Dermis blood vessel endothelial cell (primary cell): Measurements from ENCODE around the gene ZFP92. TPM values are rescaled to one million over a fixed set of nuclear protein-coding genes. Genes with fewer than 3 reads are reported as not detected.
"Not testable (repeated sequence)": the region's sequence is repeated elsewhere in the genome, so short reads cannot be mapped to it uniquely, and the experiment has no call there.

ENCODE experiments used
- DNase-seq: peaks from one replicate; pipeline ENCODE4 v3.0.0; 2010
- total RNA-seq: library from RNA; depleted of rRNA; stranded (reverse); fragments of >200 nt; gene quantifications from 2 replicates; pipeline ENCODE4 v1.2.3, GENCODE V29; 2014

ZFP92 gene, protein sequence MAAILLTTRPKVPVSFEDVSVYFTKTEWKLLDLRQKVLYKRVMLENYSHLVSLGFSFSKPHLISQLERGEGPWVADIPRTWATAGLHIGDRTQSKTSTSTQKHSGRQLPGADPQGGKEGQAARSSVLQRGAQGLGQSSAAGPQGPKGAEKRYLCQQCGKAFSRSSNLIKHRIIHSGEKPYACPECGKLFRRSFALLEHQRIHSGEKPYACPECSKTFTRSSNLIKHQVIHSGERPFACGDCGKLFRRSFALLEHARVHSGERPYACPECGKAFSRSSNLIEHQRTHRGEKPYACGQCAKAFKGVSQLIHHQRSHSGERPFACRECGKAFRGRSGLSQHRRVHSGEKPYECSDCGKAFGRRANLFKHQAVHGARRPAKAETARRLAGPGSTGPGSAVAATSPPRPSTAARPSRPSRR
- total RNA-seq: 0.51 and 0.70 TPM in 2 replicates

DNA sequence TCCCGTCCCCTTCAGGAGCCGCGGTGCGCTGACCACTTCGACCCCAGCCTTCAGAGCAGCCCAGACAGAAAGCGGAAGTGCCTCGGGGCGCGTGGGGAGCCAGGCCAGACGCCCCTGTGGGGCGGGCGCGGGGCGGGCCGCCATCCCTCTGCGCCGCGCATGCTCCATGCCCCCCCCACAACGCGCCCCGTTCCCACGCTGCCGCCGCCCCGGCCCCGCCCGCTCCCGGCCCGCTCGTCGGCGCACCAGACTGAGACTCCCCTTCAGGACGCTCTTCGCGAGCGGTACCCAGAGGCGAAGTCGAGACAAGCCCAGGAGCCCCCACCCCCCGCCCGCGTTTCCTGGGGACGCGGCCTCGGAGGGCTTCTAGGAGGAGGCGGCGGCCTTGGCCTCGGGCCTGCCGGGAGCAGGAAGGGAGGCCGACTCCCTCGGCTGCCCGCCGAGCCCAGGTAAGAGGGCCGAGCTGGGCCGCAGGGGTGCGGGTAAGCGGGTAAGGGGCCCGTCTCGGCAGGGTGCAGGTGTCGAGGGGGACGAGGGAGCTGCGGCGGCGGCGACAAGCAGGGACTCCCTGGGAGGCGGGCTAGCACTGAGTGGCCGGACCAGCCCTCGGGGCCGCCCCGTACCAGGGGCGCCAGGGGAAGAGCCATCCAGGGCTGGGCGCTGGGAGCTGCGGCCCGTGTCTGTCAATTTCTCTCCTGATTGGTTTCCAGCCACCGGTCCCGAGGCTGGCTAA is at the start of gene ZFP92:
Gene ZFP92, plus strand, starts transcription at position 218 of the 733 bp plus-strand sequence. CDS start 6,851 bp downstream, outside the sequence.
- DNase-seq: peak; percentile 15

DNA sequence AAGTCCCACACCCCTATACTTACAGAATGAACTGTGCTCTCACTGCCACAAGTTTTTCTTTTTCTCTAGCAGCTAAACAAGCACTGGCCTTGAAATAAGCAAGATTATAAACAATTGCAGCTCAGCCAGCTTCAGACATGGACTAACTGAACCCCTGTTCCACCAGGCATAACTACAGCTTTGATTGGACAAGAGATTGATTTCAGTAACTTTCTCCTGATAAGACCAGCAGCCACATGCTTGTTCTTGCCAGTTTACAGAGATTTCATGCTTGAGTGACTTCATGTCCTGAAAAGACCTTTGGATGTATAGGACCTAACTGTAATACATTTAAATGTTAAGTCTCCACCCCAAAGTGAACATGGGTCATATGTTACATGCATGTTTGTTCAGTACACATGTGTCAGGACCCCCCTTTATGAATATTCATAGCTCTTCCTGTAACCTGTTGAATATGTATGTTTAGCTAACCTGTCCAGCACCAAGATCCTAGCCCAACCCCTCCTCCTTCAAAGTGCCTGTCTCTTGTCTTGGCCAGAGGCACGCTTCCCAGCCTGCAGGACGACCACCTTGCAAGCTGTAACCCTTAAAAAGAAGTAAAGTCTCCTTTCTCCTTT is 49.4 kb upstream of the ZFP92 start:
- DNase-seq: no peak

DNA sequence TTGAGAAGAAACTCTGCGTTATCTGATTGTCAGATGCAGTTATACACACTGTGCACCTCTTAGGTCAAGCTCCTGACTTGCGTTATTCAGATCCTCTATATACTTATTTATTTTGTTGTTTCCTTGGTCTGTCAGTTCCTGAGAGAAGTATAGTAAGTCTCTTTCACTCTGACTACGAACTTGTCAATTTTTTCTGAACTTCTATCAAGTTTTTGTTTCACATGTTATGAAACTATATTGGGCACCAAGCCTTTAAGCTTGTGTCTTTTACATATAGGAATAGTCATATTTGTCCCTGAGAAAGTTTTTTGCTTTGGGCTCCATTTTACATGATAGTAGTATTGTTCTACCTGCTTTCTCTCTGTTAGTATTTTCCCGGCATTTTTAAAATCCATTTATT is 45.6 kb upstream of the ZFP92 start:
- no peak for DNase-seq

DNA sequence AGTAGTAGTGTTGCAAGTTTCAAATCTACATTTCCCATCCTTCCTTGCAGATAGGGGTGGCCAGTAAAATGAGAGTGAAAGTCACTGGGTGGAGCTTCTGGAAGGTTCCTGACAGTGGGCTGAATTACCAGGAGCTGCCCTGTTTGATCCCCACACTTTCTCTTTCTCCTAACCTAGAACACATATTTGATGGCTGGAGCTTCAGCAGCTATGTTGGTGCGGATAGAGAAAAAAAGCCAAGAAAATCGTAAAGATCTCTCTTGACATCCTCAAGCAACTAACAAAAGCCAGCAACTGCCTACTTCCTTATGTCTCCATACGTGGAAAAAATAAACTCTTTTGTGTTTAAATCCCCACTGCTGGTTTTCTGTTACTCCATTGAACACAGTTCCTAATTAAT is 45.2 kb upstream of the ZFP92 start:
- no peak for DNase-seq

DNA sequence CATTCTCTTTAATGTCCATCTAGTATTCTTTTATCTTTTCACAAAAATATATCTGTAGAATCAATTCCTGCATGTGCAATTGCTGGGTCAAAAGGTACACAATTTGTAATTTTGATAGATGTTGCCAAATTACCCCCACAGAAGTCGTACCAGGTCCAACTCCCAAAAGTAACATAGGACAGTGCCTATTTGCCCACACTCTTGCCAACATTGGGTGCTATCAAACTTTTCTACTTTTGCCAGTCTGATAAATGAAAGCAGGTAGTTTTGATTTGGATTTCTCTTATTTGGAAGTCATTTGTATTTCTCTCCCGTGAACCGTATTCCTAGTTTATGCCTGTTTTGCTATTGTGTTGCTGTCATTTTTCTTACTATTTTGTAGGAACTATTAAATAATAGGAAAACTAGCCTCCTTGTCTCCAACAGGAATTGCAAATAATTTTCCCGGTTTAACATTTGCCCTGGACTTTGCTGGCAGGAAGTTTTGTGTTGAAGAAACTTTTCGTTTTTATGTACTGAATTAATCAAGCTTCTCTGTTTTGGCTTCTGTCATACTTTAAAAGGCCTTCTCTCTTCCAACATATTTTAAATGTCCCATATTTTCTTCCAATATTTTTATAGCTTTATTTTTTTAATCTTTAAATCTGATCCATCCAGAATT is 44.3 kb upstream of the ZFP92 start:
- DNase-seq: no peak

DNA sequence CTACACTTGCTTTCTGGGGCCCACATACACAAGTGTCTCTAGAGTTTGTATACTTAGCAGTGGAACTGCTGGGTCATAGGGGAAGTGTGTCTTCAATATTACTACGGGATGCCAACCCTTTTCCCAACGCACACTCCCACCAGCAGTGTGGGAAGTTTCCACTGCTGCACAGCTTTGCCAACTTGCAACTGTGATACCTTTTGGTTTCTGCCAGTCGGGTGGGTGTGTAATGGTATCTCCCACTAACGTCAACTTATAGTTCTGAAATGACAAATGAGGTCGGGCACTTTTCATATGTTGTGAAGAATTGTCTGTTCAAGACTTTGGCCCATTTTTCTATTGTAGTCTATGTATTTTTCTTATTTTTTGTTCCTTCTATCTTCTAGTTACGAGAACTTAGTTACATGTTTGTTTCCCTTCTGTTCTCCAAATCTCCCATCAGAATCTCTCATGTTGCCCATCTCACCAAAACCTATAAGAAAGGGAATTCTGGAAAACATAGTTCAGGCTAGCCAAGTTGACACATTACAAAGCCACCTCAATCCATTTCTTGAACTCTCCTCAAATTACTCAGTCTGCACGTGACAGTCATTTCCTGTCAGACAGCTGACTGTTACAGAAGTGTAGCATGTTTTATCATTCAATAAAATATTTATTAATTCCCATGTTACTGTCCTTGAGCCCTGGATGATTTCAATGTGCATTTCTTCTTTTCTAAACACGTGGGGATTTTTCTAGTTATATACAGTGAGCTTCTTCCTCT is 40.8 kb upstream of the ZFP92 start:
- peak; percentile 16 for DNase-seq

DNA sequence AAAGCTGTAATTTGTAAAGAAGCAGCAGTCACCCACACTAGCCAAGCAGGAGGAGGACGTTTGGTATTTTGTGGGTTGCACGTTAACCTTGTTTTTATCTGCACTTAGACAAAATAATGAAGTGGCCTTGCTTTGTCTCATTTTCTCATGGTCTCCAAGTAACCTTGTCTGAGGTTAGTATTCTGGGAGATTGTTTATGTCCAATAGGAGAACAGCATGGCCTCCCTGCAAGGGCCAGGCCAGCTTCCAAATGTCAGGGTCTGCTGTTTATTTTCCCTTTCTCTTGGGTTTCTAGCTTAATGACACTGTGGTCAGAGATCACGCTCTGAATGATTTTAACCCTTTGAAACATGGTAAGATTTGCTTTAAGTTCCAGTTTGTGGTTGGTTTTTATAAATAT is 40.0 kb upstream of the ZFP92 start:
- no peak for DNase-seq

DNA sequence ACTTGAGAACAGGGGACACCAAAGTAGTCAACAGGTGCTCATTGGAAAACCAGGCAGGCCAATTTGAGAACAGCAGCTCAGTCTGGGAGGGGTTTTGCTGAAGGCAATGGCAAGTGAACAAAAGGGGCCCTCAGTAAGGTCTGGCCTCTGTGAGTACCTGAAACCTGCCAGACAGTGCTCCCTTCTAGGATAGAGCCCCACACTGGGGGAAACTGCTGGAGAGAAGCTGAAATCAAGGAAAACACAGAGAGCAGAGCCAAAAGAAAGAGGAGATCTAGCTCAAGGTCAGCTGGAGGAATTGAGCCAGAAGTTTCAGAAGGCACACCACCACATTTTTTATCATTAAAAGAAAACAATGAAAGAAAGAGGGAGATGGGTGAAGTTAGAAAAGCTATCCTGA is 38.3 kb upstream of the ZFP92 start:
- no peak for DNase-seq

DNA sequence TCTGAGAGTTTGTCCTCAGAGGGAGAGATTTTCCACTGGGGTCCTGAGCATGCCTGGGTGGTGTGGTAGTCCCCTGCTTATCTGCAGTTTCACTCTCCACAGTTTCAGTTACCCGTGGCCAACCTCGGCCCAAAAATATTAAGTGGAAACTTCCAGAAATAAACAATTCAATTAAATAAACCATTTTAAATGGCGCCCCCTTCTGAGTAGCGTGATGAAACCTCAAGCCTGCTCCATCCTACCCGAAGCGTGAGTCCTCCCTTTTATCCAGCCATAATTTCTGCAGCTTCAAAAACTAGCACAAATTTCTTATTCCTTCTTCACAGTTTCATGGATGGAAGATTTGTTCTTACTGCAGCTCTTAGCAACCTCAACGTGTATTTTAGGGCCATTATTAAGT is 36.8 kb upstream of the ZFP92 start:
- peak; percentile 5 for DNase-seq

DNA sequence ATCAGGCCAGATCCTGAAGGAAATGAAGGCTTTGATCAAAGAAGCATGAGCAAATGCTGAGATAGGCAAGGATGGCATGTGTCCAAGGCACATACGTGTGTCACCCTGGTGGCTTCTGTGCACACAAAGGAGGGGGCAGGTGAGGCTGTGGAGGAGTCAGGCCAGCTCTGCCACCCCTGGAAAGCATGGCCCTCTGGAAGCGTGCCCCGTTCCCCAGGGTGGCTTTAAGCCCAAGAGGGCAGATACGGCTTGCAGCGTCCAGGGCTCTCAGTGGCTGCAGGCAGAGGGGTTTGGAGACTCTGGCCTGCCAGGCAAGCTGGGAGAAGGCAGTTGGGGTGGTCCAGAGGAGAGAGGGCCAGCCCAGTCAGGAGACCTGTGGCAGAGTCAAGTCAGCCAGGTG is 35.7 kb upstream of the ZFP92 start:
- no peak for DNase-seq

DNA sequence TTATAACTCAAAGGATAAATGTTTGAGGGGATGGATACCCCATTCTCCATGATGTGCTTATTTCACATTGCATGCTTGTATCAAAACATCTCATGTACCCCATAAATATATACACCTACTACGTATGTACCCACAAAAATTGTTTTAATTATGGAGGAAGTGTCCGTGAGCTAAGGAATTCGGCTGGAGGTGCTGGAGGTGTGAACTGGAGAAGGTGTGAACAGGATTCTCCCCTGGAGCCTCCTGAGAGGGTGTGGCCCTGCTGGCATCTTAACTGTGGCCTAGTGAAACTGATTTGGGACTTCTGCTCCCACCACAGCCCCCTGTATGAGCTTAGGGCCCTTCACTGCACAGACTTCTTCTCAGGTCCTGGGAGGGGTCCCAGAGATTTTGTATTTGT is 33.5 kb upstream of the ZFP92 start:
- DNase-seq: no peak

DNA sequence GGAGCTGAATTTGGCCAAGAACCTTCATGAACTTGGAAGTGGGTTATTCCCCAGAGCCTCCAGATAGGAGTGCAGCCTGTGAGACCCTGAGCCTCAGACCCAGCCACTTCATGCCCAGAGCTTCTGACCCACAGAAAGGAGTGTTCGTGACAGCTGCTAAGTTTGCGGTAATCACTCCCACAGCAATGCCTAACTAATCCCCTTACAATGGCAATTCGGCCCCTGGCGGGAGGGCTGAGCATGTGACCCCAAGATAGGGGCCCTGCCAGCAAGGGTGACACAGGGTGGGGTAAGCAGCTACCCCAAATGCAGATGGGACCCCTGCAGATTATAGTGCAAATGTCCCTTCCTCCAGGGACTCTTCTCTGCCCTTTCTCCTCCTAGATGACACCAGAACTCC is 32.7 kb upstream of the ZFP92 start:
- no peak for DNase-seq

DNA sequence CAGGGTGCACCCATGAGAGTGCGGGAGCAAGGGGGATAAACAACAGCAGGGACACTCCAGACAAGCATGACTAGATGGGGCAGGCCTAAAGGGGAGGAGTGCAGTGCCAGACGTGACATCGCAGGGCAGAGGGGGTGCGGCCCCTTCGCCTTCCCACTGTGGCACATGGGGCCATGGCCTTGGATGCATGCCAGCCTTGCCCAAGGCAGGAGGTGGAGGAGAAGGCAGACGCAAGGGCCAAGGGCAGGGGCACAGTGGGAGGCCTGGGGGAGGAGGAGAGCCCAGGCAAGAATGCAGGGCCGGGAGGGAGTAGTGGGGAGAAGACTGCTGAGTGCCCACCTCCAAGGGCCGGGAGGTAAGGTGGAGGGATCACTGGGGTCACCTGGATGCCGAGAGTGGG is 31.8 kb upstream of the ZFP92 start:
- DNase-seq: no peak

DNA sequence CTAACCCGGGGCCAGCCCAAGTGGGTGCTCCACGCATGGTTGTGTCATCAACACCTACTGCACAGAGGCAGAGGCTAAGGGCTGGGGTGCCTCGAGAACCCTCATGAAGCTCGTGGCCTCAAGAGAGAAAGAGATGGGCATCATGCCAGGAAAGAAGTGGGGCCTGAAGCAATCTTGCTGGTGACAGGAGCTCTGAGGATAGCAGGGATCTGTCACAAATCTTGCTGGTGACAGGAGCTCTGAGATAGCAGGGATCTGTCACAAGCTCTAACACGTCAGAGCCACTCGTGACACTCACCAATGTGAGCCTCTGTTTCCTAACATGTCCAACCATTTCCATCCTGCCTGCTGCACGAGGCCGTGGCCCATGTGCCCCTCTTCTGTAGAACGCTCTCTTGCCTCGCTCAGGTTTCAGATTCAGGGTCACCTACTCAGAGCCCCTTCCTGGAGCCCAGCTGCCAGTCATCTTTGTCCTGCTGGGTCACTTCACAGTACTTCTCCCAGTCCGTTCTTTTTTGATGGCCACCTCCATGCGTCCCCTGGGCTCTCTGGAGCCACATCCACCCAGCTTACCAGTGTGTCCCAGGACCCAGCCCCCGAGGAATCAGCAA is 31.2 kb upstream of the ZFP92 start:
- DNase-seq: no peak

DNA sequence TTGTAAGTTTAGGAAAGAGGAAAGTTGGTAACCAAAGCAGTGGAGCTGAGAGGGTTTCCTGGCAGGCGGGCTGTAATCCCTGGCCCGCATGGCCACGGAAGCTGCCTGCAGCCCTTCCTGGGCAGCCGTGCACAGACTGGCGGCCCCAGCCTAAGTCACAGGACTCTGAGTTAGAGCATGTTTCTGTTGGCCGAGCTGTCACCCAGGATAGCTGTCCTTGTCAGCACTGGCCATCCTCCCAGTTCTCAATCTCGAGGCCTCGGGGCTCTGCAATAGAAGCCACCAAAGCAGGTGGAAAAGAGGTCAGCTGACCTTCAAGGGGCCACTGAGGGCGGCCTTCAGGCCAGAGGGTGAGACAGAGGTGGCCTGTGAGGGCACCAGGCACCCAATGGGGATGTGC is 30.6 kb upstream of the ZFP92 start:
- DNase-seq: no peak

DNA sequence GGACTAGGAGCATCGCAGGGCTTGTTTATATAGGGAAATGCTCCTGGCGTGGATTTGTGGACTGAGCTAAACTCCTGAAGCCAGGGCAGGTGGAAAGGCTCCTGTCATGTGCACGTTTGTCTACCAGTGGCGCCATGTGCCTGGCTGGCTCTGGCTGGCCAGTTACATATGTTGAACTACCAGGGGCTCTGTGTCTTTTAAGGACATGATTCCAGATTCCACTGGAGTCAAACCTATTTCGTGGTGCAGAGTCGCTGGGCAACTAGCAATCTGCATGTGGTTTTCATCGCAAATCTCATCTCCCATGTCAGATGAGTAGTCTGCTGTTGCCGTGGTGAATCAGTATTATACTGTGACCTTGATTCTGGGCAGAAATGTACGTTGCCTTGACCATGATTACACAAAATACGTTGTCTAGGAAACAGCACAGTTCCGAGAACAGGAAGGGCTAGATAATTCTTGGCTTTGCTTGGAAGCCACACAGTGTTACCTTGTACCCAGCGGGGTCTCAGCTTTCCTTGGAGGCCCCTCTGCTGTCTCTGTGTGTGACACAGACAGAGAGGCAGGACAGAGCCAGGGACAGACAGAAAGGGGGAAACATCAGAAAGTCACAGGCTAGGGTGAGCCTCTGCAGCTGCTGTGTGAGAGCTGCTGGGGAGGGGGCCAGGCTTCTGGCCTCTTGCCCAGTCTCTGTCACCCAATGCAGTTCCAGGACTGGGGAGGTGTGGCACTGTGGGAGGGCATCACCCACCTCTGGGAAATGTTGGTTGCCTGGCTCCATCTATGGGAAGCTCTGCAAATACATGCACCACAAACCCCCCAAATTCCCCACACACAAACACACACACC is 29.4 kb upstream of the ZFP92 start:
- peak; percentile 62 for DNase-seq

DNA sequence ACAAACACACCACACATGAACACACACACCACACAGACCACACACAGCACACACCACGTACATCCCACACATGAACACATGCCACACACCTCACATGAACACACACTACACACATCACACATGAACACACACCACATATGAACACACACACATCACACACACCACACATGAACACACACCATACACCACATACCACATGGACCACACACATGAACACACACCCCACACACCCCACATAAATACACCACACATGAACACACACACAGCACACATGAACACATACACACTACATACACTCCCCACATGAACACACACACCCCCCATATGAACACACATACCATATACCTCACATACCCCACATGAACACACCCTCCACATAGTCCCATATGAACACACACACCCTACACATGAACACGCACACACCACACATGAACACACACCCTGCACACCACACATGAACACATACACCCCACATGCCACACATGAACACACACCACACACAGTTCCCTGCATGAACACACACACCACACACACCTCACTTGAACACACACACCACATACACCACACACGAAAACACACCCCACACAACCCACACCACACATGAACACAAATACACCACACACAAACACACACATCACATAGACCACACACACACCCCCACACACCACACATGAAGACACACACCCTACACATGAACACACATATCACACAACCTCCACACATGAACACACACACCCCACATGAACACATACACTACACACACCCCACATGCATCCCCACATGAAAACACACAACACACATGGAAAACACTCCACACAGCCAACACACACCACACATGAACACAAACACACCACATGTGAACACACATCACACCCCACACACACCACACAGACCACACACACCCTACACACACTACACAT is 28.4 kb upstream of the ZFP92 start:
- no peak for DNase-seq

DNA sequence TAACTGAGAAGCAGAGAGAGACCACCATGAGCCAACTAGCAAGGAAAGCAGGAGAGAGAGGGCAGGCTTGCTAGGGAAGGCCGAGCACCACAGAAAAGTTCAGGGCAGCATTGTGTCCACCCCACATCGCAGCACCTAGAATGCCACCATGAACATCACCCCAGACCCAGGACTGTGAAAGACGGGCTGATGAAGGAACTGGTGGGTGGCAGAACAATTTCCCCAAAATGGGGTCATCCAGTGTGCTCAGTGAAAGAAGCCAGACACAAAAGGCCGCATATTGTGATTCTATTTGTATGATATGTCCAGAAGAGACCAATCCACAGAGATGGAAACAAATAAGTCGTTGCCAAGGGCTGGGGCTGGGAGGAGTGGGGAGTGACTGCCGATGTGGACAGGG is 26.9 kb upstream of the ZFP92 start:
- no peak for DNase-seq

DNA sequence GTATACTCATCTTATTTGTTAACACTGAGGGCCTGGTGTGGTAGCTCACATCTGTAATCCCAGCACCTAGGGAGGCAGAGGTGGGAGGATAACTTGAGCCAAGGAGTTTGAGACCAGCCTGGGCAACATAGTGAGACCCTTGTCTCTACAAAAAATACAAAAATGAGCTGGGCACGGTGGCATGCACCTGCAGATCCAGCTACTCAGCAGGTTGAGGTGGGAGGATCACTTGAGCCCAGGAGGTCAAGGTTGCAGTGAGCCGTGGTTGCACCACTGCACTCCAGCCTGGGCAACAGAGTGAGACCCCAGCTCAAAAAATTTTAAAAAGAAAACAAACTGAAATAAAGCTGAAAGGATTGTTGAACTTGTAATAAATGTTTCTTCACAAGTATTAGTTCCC is 26.3 kb upstream of the ZFP92 start:
- not testable (repeated sequence) for DNase-seq

DNA sequence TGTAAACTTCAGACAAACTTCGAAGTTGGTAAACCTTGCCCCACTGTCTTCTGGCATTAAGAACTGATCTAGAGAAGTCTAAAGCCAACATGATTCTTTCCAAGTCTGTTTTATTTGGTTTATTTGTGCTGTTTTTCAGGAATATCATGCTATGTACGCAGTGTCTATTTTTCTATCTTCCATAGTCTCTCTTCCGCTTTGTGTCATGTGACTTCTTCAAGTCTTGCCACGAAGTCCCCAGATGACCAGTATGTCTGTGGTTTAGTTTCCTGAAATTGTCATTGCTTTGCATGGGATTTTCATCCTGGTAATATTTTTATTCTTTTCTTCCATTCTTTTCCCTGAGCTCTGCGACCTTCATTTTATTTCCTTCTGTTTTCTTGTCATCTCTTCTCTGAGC is 25.2 kb upstream of the ZFP92 start:
- DNase-seq: no peak
